ENCODE measurements around the gene MLLT10.
A peak's percentile ranks its signal among the peaks of the same experiment; 100 is the strongest.

MLLT10 gene

DNA sequence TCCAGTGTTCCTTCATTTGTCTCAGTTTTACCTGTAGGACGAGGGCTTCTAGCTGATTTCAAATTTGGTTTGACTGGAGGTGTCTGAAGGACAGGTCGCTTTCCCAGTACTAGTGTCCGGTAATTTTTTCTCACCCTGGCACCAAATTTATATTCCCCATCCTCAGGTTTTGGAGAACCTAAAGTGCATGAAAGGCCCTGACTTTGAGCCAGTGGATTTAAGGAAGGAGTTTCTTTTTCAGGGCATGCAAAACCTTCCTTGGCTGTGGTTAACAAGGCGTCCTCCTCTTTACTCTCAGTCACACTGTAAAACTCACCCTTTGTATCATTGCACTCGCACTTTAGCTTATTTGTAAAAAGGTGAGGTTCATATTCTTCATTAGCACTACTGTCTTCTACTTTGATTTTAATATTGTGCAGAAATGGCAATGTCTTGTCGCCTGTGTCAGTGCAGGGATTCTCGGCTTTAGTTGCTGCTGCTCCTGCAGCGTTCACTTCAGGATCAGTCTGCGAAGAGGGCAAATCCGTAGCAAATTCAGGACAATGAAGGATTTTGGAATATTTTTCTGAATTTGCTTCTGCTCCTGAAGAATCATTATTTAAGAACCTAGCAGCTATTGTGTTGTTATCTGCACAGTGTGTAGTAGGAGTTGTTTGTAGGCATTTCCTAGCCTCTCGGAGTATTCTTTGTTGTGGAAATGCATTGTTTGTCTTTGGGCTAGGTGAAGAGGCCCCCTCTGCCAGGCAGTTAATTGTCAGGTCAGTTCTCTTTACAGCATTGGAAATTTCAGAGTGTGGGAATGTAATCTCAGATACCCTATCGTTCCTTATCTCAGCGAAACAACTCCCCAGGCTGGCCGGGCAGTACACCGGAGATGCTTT is 18.4 kb upstream of the MLLT10 start:
- FAIRE-seq (no peak), DNase-seq (ENCODE audit: extremely low spot score, insufficient read length, low read depth) (no peak)

DNA sequence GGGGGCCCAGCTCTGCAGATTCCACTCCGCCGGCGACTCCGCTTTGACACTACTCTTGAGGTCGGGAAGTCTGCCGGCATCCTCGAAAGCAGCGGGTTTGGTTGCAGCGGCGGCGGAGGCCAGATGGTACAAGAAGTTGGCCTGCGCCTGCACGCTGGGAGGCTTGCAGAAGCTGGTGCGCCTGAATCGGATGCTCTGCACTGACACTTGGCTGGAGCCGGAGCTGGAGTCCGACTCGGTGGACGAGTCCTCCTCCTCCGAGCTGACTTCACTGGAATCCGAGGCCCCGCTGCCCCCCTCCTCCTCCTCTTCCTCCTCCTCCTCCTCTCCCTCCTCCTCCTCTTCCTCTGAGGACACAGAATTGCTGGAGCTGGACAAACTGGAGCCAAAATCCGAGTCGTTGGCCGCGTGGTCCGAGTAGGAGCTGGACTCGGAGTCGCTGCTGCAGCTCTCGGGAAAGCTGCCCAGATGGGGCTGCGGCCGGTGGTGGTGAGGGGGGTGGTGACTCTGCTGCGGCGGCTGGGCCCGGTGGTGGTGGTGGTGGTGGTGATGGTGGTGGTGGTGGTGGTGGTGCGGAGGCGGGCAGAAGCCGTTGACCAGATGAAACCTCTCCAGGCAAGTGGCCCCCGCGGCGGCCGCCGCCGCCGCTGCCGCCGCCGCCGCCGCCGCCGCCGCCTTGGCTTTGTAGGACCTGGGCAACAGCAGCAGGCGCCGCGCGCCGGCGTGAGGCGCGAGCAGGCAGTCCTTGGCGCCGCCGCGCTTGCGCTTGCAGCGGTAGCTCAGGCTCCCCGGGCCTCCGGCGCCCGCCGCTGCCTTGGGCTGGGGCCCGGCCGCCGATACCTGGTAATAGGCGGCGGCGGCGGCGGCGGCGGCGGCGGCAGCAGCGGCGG is 17.5 kb upstream of the MLLT10 start:
- FAIRE-seq = no peak
- DNase-seq (ENCODE audit: extremely low spot score, insufficient read length, low read depth) = no peak

DNA sequence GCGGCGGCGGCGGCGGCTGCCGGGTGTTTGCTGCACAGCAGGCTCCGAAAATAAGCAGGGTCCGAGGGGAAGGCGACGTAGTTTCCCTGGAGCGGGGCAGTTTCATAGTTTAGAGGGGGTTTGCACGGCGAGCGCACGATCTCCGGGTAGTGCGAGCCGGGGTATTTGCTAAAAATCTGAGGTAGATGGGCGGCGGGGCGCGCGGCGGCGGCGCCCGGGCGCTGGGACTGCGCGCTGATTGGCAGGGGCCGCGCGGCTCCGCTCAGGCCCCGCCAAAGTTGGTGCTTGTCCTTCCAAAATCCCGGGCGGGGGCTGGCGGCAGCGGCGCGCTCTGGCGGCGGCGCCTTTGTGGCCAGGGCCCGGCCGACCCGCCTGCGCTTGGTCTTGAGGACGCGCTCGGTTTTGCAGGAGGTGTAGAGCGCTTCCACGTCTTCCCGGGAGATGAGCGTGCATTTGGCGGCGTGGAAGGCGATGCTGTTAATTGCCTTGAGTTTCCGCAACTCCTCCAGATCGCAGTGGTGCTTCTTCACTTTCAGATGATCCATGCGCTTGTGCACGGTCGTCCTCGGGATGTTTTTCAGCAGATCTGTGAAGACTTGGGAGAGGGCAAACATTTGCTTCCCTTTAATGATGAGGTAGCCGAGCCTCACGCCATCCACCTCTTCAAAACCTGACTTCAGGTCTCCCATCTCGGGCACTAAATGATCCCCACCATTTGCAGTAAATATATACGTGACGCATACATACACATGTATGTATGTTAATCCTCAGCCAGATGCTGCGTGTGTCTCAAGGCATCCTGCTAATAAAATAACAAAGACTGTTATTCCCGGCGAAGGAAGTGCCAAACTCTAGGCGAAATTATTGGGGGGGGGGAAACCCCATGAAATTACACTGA is 16.6 kb upstream of the MLLT10 start:
- DNase-seq (ENCODE audit: extremely low spot score, insufficient read length, low read depth) (no peak), FAIRE-seq (no peak)

DNA sequence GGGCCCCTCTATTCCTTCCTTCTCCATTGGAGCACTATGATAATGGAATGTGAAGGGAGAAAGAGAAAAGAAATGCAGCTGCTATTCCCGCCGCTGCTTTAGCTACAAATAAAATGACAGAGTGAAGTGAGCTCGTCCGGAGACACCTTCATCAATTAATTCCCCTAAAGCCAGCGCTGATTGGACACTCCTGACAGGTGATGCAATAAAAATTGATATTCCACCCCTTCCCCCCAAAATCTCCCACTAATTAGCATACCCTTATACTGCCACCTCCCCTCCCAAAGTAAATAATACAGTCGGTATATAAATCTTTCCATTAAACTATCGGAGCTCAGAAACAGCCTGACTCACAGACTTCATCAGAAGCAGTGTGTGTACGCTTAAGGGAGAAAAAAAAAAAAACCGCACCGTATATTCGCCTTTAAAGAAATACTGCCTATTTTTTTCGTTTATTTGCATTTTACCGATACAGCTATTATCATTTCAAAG is 15.8 kb upstream of the MLLT10 start:
- FAIRE-seq (no peak), DNase-seq (ENCODE audit: extremely low spot score, insufficient read length, low read depth) (no peak)

DNA sequence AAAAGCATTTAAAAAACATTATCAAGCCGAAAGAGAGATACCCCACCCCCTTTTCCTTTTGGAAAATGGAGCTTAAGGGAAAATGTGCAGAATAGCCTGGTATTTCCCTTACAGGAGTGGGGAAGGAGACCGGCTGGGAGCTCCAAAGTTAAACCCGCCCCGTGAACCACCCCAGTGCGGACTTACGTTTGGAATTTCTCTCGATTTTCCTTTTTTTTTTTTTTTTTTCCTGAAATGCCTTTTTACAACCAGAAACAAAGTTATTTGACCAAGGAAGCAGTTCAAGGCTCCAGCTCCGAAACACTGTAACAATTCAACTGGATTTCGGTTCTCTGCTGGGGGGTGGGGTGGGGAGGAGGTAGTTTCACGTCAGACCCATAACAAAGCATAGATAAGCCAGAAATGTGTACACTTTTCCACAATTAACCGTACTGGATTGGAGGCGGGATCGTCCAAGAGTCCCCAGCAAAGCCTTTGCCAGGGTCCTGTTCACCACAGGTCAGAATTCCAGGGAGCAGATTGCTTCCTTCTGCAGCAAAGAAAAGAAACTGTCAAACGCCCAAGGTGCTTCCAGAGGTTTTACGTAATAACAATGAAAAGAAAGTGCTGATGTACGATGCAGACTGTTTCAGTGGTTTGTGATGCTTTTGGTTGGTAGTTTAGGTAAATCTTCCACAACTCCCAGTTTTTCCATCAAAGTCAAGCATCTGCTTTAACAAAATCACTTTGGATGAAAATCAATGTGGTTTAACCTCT is 15.2 kb upstream of the MLLT10 start:
- DNase-seq (ENCODE audit: extremely low spot score, insufficient read length, low read depth) = no peak
- no peak for FAIRE-seq

DNA sequence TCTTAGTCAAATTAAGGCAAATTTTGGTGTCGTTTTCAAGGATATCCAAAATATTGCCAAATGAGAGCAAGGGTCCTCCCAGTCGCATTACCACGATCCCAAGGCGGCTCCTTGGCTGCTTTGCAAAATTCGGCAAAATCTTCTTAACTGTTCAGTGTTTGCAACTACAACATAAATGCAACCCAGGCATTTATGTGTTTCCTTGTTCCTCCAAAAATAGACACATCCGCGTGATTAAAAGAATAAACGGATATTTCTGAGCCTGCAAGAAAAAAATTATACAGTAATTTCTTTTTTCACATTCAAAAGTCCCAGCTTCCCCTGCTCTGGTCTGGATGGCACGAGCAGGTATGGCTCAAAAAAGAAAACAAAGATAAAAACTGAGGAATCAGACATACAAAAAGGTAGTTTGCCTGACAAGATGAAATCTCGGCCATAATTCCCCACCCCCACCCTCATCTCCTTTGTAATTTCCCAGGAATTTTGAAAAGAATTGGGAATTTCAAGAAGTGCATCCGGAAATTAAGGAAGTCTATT is 14.6 kb upstream of the MLLT10 start:
- DNase-seq (ENCODE audit: extremely low spot score, insufficient read length, low read depth) (no peak), FAIRE-seq (peak; percentile 35)

DNA sequence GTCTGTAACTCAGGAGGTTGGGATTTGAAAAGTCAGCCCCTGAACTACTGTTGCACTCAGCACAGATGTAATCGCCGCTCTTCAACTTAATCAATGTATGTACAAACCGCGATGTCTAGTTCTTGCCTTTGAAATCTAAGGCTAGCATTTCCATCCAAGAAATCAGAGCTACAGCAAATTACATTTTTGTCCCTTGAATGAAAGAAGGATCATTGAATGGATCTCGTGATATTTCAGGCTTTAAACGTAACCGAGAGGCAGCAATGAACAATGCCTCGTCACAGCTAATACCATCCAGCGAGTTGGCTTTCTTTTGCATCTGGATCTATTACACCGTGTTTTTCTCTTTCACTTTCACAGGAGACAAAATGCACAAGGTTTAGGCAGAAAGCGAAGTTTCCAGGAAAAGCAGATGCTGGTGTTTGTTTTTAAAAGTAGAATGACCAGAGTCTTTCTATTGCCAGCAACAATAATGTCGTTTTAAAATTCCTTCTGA is 14.0 kb upstream of the MLLT10 start:
- FAIRE-seq = peak; percentile 73
- DNase-seq (ENCODE audit: extremely low spot score, insufficient read length, low read depth) = no peak

DNA sequence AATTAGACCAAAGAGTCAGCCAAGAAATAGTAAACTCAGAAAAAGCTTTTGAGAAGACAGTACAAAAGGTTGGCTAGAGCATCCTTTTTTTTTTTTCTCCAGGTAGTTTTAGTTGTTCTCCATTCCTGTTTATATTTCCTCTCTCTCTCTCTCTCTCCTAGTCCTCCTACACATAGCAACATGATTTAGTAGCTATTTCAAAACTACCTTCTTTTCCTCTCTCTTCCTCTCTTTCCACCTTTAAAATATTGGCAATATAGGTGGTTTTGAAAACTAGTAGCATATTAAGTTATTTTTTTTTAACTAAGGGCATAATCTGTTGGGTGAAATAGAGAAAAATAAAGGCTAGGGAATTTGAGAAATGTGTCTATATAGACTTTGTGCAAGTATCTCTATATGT is 13.5 kb upstream of the MLLT10 start:
- no peak for FAIRE-seq

DNA sequence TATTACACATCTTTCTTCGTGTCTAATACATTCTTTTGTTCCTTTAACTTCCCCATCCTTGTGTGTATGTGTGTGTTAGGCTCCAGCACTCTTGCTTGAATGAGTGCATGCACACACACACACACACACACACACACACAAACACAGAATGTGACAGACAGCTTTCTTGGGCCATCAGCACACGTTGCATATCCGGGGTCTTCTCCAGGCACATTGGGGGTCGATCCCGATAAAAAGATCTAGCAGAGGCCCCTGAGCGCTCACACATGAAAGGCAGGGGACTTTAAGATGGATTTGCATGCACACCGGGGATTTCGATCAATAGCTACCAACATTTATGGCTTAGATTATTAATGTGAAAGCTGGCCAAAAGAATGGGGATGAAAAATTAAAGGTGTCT is 13.1 kb upstream of the MLLT10 start:
- FAIRE-seq (no peak), DNase-seq (ENCODE audit: extremely low spot score, insufficient read length, low read depth) (no peak)

More for the DNA sequence above, 13.5 kb upstream of the MLLT10 start:
- DNase-seq (ENCODE audit: extremely low spot score, insufficient read length, low read depth) = no peak

DNA sequence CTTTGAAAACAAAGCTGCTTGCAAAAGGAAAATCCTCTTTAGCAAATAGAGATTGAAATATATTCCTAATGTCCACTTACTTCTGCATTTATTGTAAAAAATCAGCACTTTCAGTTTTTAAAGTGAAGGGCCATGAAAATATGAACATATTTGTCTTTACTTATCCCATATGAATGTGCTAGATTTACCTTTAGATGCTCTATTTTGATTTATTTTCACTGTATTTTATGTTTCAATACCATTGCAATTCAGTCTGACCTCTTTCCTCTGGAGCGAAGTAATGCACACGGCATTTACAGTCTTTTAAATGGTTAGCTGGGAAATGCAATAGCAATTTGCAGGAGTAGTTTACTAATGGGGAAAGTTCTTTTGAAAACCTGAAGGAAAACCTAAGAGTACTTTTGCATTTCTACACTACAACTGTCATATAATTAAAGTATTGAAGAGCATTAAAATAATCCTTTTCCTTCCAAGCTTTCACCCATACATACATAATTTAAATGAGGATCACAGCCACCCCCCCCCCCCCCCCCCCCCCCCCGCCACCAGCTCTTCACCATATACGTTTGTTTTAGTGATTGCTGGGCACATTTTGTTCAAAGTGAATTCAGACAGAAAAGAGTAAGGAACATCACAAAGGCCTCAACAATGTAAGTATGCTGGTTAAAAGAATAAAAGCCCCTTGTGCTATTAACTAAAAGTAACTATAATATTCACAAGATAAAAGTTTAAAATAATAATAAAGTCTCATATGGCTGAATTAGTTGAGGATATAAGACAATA is 12.1 kb upstream of the MLLT10 start:
- DNase-seq (ENCODE audit: extremely low spot score, insufficient read length, low read depth) (no peak), FAIRE-seq (no peak)

DNA sequence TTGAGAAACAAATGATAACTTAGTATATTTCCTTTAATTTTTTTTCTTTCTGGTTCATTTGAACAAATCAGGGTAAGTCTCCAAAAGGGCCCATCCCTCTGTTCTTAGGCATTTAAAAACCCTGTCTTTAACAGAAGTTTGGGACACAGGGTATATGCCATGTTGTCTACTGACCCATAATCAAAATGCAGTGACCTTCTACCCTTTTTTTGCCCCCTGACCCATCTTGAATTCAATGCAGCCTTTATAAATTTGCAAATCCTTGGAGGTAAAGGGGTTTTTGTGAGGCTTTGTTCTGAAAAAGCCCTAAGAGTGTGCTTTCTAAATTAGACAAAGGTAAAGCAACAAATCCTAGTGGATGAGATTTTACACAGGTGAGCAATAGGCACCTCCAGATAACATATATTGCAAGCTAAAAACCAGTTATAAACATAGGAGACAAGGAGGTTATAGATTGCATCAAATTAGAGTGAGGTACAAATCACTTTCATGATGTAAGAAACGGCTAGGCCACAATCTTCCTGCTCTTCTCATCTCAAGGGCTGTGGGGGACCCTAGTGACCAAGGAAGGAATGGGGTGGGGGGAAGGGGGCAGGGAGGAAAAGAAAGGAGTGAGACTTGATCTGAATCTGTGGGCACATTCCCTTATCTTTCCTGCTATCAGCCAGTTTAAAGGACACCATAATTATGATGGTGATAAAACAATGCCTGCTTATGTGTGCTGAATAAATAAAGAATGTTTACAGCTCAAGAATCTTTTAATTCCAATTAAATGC is 11.2 kb upstream of the MLLT10 start:
- FAIRE-seq (no peak), DNase-seq (ENCODE audit: extremely low spot score, insufficient read length, low read depth) (no peak)

DNA sequence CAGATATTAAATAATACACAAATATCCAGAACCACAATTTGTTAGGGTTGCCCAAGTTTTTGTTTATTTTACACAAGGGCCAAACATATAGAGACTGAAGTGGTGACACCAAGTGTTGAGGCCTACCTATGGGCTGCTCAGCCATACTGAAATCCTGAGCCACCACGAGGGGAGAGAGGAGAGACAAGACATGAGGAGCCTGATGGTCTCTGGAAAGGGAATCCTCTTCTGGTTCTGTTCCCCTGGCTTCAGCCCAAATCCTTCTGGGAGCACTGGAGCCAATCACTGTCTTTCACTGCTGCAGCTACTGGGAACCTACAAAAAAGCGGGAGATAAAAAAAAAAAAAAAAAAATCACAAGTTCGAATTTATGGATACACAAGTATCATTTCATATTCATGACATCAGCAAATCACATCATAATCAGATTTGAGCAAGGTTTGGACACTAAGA is 10.4 kb upstream of the MLLT10 start:
- FAIRE-seq = no peak

DNA sequence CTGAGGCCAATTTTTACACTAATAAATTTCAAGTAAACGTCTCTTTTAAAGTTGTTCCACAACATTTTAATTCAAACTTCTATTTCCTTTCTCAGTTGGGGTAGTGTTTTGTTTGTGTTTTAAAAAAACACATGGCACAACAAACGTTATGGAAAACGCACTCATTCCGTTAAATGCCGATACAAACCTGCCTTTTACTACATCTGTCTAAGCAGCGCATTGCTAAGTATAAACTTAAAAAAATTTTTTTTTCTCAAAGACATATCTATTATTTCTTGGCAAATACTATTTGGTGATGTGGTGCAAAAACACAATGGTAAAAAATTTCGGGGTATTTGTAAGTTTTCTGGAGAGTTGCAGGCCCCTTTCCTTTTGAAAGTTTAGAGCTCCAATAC is 9.9 kb upstream of the MLLT10 start:
- FAIRE-seq = no peak
- DNase-seq (ENCODE audit: extremely low spot score, insufficient read length, low read depth) = no peak

More for the DNA sequence above, 10.4 kb upstream of the MLLT10 start:
- DNase-seq (ENCODE audit: extremely low spot score, insufficient read length, low read depth) = no peak

DNA sequence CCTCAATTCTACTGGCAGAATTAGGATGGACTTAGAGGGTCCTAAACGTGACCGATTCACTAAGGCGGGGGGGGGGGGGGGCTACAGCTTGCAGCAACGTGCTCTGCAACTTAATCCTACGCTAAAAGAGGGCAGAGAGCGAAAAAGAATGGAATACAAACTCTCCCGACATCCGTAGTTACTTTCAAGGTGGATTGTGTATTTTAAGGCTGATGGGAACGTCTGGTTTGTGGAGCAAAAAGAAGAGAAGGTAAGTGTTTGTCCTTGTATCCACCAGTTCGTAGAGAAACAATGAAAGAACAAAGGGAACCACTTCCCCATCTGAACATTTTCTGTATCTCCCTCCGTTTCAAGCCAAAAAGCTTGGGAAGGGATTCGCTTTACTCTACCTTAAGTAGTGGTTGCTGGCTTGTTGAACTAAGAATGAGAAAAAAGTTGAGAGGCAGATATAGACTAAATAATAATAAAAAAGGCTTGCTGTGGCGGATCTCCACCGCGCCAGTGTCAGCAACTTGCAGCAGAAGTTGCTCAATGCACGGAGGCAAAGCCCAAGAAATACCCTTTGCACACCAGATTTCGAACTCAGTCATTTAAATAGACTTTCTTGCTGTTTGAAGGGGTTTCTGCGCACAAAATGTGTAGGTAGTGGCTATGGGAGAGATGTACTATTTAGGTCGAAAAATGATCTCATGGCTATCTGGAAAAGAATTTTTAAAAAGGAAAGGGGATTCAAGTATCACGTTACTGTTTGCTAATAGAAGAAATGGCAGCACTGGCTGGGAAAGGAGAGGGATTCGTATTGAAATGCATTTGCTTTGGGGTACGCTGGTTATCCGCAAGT is 9.3 kb upstream of the MLLT10 start:
- DNase-seq (ENCODE audit: extremely low spot score, insufficient read length, low read depth) (no peak), FAIRE-seq (no peak)

DNA sequence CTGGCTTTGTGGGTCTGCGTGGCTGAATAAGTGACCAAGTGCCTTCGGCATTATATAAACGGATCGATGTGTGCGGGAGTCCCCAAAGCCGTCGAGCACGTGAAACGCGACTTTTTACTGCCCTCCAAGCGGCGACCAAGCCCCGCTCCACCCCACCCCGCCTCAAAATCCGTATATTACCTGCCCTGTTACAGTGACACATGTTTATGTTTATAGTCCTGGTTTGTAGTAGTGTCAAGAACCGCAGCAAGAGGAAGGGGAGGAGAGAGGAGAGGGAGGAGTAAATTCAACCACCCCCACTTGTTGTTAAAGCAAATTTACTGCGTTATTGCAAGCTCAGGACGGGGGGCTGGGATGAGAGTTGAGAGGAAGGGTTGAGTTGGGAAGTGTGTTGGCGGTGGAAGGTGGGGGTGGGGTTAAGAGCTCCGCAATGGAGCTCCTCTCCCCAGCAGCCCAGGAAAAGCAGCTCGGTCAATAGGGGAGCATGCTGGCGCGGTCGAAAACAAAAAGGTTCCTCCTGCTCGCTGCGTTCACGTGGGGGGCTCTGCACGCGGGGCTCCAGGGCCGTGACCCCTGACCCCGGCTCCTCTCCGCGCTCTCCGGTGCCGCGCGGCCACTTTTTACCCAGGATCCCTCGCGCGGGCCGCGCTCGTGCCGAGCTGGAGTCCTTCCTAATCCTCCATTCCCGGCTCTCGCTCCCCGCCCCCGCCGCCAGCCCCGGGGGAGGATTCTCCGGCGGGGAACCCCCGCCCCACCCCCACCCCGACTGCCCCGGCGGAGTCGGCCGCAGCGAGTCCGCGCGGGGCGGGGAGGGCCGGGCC is 8.5 kb upstream of the MLLT10 start, which contains the start of gene SKIDA1:
Gene SKIDA1, minus strand, starts transcription at position 316 of the 821 bp plus-strand sequence. CDS start 7,860 bp downstream, outside the sequence.
- DNase-seq (ENCODE audit: extremely low spot score, insufficient read length, low read depth) = no peak
- peak; percentile 54 for FAIRE-seq
